Stimulated activated CD8-positive, alpha-beta memory T cell treated with anti-CD3 and anti-CD28 coated beads, Interleukin-4, amount 100 ng/mL, for 24 hours (primary cell): ENCODE results near the gene SCNN1B.
"Not testable (repeated sequence)": the region's sequence is repeated elsewhere in the genome, so short reads cannot be mapped to it uniquely, and the experiment has no call there.

Source experiments
- DNase-seq: peaks from one replicate; pipeline ENCODE4 v3.0.0-alpha.2; 2020; ENCODE audit warnings: low read depth

Gene SCNN1B

DNA sequence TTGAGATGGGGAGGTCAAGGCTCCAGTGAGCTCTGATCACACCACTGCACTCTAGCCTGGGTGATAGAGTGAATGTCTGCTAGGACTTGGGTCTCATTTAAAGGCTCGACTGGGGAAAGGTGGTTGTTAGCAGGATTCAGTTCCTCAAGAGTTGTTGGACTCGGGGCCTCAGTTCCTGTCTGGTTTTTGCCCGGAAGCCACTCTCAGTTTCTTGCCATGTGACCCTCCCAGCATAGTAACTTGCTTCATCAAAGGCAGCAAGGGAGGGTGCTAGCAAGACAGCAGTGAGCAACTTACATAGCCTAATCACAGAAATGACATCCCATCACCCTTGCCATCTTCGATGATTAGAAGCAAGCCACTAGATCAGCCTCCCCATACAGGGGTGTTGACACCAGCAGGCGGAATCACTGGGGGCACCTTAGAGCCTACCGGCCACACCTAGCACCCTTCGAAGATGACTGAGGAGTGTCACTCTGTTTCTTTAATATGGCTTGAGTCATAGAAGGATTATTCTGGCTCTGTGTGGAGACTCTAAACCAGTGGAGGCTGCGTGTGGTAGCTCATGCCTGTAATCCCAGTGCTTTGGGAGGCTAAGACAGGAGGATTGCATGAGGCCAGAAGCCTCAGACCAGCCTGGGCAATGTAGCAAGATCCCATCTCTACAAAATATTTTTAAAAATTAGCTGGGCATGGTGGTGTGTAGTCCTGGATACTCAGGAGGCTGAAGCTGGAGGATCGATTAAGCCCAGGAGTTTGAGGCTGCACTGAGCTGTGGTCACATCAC, 13.2 kb upstream of the SCNN1B start:
- DNase-seq: no peak

DNA sequence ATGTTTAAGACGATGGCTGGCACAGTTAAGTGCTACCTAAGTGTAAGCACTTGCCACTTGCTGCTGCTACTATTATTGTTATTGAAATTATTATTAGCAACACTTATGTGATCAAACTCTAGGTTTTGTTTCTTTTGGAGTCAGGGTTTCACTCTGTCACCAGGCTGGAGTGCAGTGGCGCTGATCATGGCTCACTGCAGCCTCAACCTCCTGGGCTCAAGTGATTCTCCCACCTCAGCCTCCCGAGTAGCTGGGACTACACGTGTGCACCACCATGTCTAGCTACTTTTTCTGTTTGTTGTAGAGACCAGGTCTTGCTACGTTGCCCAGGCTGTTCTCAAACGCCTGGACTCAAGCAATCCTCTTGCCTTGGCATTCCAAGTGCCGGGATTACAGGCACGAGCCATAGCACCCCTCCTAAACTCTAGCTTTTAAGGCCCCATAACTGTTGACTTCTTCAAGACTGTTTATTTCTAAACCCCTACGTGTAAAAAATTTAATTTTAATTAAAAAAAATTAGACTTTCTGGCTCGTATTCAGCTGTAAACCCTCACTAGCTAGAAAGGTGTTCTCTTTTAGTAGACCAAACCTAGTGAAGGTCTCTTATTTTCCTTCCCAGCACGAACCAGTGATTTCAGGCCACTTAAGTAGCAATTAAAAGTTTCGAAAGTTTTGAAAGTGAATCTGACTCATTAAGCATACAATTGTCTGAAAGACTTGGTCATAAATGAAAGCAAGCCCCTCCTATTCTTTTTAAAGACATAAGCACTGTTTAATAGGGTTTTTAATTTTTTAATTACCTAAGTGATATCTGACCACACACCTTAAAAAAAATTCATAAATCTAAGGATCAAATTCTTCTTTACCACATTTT, 11.7 kb upstream of the SCNN1B start:
- DNase-seq: no peak

DNA sequence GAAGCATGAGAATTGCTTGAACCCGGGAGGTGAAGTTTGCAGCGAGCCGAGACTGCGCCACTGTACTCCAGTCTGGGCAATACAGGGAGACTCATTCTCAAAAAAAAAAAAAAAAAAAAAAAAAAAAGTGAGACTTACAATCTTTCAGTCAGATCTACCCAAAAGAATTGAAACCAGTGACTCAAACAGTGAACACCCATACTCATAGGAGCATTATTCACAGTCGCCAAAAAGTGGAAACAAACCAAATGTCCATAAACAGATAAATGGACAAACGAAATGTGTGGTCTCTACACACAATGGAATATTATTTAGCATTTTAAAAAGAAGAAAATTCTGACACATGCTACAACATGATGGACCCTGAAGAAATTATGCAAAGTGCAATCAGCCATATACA, 9.1 kb upstream of the SCNN1B start:
- no peak for DNase-seq

DNA sequence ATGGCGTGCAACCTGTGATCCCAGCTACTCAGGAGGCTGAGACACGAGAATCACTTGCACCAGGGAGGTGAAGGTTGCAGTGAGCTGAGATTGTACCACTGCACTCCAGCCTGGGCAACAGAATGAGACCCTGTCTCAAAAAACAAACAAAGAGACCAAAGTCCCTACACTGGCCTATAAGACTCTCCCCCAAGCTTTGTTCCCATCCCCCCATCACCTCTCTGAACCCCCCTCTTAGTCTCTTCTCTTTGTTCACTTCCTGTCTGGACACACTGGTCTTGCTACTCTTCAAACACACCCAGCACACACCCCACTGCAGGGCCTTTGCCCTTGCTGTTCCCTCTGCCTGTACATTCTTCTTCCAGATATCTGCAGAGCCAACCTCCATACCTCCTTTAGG, 7.8 kb upstream of the SCNN1B start:
- no peak for DNase-seq

DNA sequence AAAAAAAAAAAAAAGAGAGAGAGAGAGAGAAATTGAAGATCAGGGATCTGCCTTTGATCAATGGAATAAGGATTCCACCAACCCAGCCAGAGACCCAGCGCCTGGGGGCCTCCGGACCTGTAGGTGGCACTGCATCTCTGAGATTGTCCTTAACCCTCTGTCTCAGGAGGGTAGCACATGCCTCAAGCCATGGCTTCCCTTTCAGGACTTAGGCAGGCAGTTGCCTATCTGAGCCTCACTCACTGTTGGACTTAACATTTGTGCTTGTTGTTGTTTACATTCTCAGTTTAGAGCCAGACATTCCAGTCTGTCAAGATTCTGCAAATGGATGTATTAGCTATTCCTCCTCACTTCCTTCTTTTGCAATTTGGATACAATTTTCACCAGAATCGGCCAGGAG, 5.1 kb upstream of the SCNN1B start:
- no peak for DNase-seq

DNA sequence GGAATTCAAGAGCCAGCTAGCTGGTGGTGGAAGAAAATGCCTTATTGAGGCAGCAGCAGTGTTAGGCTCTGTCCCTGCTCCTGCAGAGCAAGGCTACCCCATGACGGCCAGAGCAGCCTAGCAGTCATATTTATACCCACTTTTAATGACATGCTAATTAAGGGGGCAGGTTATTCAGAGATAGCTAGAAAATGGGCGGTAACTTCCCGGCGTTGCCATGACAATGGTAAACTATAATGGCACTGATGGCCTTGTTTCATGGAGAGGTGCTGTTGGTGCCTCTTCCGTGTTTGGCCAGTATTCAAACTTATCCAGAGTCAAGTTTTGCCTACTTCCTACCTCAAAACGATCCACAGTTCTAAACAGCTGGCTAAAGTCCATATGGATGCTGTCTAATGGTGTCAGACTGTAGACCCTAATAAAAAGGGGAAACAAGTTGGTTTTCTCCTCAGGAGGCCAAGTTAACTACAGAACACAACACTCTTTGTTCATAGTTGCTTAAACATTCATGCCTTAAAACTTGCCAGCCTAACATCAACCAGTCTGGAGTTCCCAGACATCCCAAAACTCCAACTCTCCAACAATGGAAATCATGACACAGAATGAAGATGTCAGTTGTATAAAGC, 3.7 kb upstream of the SCNN1B start:
- DNase-seq: no peak

DNA sequence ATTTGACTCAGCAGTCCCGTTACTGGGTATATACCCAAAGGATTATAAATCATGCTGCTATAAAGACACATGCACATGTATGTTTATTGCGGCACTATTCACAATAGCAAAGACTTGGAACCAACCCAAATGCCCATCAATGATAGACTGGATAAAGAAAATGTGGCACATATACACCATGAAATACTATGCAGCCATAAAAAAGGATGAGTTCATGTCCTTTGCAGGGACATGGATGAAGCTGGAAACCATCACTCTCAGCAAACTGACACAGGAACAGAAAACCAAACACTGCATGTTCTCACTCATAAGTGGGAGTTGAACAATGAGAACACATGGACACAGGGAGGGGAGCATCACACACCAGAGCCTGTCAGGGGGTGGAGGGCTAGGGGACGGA, 2.3 kb upstream of the SCNN1B start:
- DNase-seq: not testable (repeated sequence)

DNA sequence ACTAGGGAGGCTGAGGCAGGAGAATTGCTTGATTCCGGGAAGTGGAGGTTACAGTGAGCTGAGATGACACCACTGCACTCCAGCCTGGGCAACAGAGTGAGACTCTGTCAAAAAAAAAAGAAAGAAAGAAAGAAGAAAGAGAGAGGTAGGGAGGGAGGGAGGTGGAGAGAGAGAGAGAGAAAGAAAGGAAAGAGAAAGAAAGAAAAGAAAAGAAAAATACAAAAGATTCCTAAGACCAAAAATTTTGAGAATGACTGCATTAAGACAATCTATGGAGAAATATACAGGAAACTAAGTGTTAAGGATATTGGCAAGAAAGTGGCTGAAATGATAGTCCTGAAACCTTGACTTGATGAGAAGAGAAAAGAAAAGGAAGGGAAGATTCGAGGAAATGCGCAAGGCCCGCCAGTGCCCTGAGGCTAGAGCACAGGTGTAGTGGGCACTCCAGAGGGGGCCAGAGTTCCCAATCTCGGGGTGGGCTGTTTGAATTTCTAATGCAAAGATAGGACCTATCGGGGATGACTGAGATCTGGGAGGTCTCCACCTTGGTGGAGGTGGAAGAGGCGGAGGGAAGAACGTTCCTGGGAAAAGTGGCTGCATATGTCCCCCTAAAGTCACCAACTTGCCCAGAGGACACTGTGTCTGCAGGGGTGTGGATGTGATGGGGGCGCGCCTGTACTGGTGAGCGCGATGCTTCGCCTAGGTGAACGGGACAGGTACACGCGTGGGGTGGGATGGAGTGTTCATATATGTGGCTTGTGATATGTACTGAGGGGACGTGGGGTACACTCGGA, 654 bp upstream of the SCNN1B start:
- no peak for DNase-seq

DNA sequence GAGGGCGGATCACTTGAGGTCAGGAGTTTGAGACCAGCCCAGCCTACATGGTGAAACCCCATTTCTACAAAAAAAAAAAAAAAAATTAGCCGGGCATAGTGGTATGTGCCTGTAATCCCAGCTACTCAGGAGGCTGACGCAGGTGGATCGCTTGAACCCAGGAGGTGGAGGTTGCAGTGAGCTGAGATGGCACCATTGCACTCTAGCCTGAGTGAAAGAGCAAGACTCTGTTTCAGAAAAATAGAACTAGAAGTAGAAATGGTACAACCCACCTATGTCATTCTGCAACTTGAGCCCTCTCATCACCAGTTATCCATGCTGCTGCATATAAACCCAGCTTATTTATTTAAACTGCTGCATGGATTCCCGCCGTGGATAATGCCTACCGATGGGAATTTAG, 1.6 kb downstream of the SCNN1B start:
- DNase-seq: no peak

DNA sequence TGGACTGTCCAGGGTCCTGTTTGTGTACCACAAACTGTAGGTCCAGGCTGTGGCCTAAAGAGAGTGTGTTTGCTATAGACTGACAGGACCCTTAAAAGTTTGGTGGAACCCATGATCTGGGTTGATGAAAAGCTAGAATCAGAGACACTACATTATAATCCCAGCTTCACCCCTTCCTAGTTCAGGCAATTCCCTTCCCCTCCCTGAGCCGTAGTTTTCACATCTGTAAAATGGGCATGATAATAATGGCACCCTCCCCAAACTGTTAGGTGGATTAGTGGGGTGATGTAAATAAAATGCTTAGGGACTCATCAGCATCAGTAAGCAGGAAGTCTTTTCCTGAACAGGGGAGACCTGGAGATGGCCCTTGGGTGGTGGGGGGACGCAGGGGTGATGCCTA, 2.5 kb downstream of the SCNN1B start:
- DNase-seq: no peak

DNA sequence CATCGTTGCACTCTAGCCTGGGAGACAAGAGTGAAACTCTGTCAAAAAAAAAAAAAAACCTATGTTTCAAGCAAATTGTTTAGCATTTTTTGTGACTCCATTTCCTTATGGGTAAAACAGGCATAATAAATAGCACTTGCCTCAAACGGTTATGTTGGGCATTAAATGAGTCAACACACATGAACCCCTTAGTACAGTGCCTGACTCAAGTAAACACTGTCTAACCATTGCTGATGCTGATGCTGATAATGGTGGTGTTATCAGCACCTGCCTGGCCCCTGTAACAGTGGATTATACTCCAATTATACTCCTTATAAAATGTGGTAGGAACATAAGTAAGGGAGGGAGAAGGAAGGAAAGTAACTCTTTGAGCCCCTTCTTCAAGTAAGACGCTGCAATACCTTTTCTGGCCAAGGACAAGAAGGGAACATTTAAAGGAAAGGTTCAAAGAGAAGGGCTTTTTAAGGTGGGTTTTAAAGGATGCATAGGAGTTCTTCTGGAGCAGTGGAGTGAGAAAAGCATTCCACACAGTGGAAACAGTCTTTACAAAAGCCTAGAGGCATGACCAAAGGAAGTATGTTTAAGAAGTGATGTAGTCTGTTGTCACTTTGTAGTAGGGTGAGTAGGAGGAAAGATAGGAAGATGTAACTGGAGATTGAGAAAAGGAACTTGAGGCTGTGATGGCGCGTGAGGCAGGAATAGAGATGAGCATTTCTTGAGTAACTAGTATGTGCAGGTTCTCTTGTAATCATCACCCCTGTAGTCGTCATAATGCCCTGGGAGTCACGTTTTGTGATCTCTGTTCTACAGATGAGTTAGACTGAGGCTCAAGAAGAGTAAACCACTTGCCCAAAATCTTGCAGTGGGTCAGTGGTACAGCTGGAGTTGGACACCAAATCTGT, 4.3 kb downstream of the SCNN1B start:
- no peak for DNase-seq

DNA sequence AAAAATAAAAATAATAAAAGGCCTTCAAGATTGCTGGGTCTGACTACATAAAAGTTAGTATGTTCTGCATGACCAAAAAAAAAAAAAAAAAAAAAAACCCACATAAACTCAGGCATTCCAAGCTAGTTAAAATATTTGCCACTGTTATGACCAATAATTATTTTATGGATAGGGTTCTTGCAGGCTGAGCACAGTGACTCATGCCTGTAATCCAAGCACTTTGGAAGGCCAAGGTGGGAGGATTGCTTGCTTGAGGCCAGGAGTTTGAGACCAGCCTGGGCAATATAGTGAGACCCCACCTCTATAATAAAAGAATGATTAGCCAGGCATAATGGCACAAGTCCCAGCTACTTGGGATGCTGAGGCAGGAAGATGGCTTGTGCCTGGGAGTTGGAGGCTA, 8.1 kb downstream of the SCNN1B start:
- DNase-seq: no peak

DNA sequence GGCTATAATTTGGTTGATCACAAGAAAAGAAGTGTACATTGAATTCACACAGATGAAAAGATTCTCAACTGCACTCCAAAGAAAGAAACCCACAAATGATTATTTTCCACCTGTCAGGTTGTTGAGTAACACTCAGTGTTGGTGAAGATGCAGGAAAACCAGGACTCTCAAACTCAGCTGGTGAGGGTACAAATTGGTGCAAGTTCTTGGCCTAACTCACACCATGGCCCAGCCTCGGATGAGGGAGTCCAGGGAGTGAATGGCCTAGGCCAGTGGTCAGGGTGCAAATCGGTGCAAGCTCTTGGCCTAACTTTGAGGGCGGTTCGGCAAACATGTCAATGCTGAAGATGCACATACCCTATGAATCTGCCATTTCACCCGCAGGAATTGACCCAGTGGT, 8.6 kb downstream of the SCNN1B start:
- no peak for DNase-seq

DNA sequence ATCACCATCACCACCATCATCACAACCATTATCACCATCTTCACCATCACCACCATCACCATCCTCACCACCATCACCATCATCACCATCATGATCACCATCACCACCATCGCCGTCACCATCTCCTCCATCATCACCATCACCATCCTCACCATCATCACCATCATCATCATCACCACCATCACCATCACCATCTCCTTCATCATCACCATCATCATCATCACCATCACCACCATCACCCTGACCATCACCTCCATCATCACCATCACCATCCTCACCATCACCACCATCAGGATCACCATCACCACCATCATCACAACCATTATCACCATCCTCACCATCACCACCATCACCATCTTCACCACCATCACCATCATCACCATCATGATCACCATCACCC, 14.1 kb downstream of the SCNN1B start:
- DNase-seq: no peak

DNA sequence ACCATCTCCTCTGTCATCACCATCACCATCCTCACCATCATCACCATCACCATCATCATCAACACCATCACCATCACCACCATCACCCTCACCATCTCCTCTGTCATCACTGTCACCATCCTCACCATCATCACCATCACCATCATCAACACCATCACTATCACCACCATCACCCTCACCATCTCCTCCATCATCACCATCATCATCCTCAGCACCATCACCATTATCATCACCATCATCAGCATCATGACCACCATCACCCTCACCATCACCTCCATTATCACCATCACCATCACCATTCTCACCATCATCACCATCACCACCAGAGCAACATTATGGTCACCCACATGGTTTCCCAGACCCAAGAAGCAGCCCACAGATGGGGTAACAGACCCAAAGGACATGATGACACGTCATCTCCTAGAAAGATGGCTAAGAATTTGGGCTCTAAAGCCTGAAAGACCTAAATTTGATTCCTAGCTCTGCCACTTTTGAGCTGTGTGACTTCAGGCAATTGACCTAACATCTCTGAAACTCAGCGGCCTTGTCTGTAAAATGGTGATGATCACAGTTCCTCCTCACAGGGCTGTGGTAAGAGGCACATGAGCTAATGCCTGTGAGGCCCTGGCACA, 14.6 kb downstream of the SCNN1B start:
- no peak for DNase-seq

DNA sequence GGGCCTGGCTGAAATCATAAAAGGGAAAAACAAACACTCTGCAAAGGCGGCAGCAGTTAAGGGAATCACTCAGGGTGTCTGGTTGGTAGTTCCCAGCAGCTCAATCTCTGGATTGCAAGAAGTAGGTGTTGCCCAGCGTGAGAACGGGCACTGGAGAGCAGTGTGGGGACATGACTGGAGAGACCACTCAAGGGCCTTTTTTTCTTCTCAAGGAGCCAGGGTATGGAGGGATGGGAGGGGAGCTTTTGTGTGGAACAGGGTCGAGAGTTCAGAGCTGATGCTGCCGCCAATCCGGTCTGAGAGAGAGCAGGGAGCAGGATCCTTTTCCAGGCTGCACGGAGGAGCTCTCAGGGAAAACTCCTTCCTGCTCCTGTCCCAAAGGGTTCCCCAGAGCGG, 15.2 kb downstream of the SCNN1B start:
- DNase-seq: no peak

DNA sequence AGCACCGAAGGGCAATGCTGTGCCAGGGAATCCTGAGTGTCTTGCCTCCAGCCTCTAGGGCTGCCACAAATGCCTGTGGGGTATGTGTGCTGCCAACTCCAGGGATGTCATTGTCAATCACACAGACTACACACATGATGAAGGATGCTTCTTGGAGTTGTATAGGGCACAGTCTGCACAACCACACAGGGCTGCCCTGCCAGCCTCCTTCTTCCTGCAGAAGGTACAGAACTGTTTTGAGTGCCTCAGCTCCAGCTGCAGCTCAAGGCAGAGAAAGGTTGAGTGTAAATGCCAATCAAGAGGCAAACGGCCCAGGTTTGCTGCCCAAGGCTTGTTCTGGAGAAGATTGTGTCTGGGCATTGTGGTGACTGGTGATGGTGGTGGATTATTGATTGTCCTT, 15.6 kb downstream of the SCNN1B start:
- DNase-seq: no peak

DNA sequence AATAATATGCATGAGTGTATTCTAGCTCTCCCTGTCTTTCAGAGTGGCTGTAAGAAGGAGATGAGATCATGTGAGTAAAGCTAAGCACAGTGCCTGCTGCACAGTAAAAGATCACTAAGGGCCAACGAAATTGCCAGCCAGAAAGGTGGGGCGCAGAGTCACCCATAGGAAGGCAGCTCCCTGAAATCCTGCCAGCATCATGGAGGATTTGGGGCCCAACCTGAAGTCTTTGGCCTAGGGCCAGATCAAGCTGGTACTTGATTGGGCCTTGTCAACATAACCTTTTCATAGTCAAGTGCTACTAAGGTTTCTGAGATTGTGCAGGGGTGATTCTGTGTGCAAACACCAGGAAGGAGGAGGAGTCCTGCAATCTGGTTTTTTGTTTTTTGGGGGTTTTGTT, 16.5 kb downstream of the SCNN1B start:
- DNase-seq: no peak

DNA sequence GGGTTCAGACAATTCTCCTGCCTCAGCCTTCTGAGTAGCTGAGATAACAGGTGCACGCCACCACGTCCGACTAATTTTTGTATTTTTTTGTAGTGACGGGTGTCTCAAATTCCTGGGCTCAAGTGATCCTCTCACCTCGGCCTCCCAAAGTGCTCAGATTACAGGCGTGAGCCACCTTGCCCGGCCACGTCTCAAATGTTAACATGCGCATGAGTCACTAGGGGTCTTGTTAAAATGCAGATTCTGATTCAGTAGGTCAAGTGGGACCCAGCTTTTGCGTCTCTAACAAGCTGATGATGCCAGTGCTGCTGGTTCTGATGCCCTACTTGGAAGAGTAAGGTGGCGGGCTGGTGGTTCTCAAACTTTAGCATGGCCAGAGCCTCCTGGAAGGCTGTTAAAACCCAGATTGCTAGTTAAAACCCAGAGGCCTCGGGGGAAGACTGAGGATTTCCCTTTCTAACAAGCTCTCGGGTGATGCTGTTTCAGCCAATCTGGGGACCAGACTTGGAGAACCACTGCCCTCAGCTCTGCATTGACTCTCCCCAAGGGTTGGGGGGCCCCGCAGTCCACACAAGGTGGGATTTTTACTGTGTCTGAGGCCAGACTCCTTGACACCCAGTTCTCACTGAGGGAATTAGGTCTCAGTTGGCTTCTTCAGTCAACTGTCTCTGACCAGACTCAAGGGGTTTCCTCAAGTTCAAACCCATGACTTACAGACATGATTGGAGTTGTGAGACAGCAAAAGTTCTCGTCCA, 17.9 kb downstream of the SCNN1B start:
- no peak for DNase-seq

DNA sequence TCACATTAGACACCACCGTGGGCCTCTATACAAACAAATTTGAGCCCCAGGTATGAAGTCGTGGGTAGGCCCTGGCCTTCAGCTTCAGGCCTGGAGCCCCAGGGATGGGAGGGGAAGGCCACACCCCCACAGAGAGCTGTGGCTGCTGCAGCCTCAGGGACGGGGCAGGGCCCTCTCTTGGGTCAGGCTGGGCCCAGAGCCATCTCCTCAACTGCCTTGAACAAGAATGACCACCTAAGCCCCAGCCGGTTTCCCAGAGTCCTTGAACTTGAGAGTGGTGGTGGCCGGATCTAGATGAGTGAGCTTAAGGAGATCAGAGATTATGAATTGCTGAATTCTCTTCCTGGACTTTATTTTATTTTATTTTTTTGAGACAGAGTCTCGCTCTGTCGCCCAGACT, 18.6 kb downstream of the SCNN1B start:
- no peak for DNase-seq
